Small intestine (tissue), 7 donors: ENCODE data around the gene SUN1. TPM values are rescaled to one million over a fixed set of nuclear protein-coding genes. Genes with fewer than 3 reads are reported as not detected.
A peak's percentile ranks its signal among the peaks of the same experiment; 100 is the strongest.

Source experiments
- DNase-seq, 2 donors: peaks; one replicate each; pipeline versions ENCODE4 v3.0.0 to v3.0.0-alpha.2; 2013
- FAIRE-seq: peaks from 2 replicates; lab custom pipeline; 2012; peaks lifted over from hg19 to GRCh38; lab: Jason Lieb, UNC
- H3K27ac ChIP-seq, 3 donors: one replicate each; pipeline ENCODE4 v1.5.1; 2013; ENCODE audit warnings: low read length in 2 of 3, mild to moderate bottlenecking in 2 of 3, control low read depth in 1 of 3, inconsistent platforms in 1 of 3, low read depth in 1 of 3, moderate library complexity in 1 of 3
- H3K27me3 ChIP-seq, 3 donors: one replicate each; pipeline ENCODE4 v1.6.1; 2013; ENCODE audit warnings: low read length in 3 of 3, inconsistent platforms in 1 of 3; ENCODE audit not compliant: control insufficient read depth in 3 of 3, insufficient read depth in 3 of 3
- H3K36me3 ChIP-seq, 3 donors: one replicate each; pipeline ENCODE4 v1.6.1; 2013; ENCODE audit warnings: low read length in 3 of 3, inconsistent platforms in 1 of 3, low read depth in 1 of 3, mild to moderate bottlenecking in 1 of 3, moderate library complexity in 1 of 3; ENCODE audit not compliant: control insufficient read depth in 3 of 3, insufficient read depth in 2 of 3
- H3K4me1 ChIP-seq, 3 donors: one replicate each; pipeline ENCODE4 v1.6.1; 2013; ENCODE audit warnings: low read length in 2 of 3, inconsistent platforms in 1 of 3, low read depth in 1 of 3, mild to moderate bottlenecking in 1 of 3, moderate library complexity in 1 of 3; ENCODE audit not compliant: control insufficient read depth in 3 of 3, insufficient read depth in 2 of 3
- H3K4me3 ChIP-seq, 3 donors: one replicate each; pipeline ENCODE4 v1.5.1; 2013; ENCODE audit warnings: low read length in 3 of 3, control low read depth in 1 of 3, inconsistent platforms in 1 of 3, low read depth in 1 of 3, mild to moderate bottlenecking in 1 of 3, moderate library complexity in 1 of 3
- H3K9me3 ChIP-seq, 2 donors: one replicate each; pipeline ENCODE4 v1.6.1; 2013; ENCODE audit warnings: low read depth in 1 of 2, low read length in 1 of 2; ENCODE audit not compliant: control insufficient read depth in 2 of 2, insufficient read depth in 1 of 2
- WGBS, 3 donors: extraction: QIAGEN DNeasy Blood & Tissue Kit; methylation state at CpG; one replicate each; pipeline ENCODE4 v1.1.7; 2013; 5-methylcytosine and 5-hydroxymethylcytosine counted together
- polyA plus RNA-seq, 4 donors: library from polyadenylated mRNA; stranded (reverse) in 3 of 4; unstranded in 1 of 4; fragments of 200-250 nt in 3 of 4; fragments of 120-200 nt in 1 of 4; gene quantifications; one replicate each; pipeline versions ENCODE4 v1.2.1 to v1.2.3, GENCODE V29; 2013
- donor health status: healthy with polysubstance abuse.
- donor health status: control.
- donor health status: control.
- donor health status: Bipolar disorder and iron deficiency.
- donor health status: healthy.

SUN1 gene
- polyA plus RNA-seq, 4 donors: 41.6 to 105 (median 61.2) TPM

- FAIRE-seq (no peak), DNase-seq (no peak)
- H3K4me3 ChIP-seq: no peak overlapping the region
- H3K9me3 ChIP-seq: no peaks in the 10 kb centered on the region
- 86 to 94% (median 91%) methylated on average over 16 to 19 of the region's 19 CpGs for WGBS, 3 donors
- H3K27me3 ChIP-seq: peaks cover 0 to 3% (median 0%) of the 10 kb centered on the region in 3 donors
- H3K4me1 ChIP-seq: peaks cover 0 to 29% (median 0%) of the 10 kb centered on the region in 3 donors
- H3K36me3 ChIP-seq: peaks cover 0 to 67% (median 0%) of the 10 kb centered on the region in 3 donors
- H3K27ac ChIP-seq: no peak overlapping the region
These were observed 78.7 kb downstream of the SUN1 start for GRCh38 chr7:910931-911431.

- peaks cover 0 to 37% (median 0%) of the 10 kb centered on the region in 3 donors for H3K4me1 ChIP-seq
- H3K27ac ChIP-seq: no peak overlapping the region
- DNase-seq: no peak
These were observed 79.7 kb downstream of the SUN1 start for GRCh38 chr7:911791-912480.

GRCh38 chr7:913736-914520 lies 81.7 kb downstream of the SUN1 start:
- no peaks in the 10 kb centered on the region for H3K9me3 ChIP-seq
- WGBS, 3 donors: 15 to 59% (median 41%) methylated on average over 30 to 31 of the region's 31 CpGs
- DNase-seq: peak; percentile 89 to 98
- H3K4me1 ChIP-seq: peaks cover 0 to 32% (median 0%) of the 10 kb centered on the region in 3 donors
- peaks cover 0 to 72% (median 2%) of the 10 kb centered on the region in 3 donors for H3K36me3 ChIP-seq
- no peak overlapping the region for H3K4me3 ChIP-seq
- peak overlapping the region; percentile 54 to 95 (median 74) for H3K27ac ChIP-seq
- H3K27me3 ChIP-seq: peaks cover 0 to 3% (median 0%) of the 10 kb centered on the region in 3 donors
- FAIRE-seq: no peak

More at GRCh38 chr7:911791-912480, 79.7 kb downstream of the SUN1 start:
- H3K9me3 ChIP-seq: no peaks in the 10 kb centered on the region
- H3K4me3 ChIP-seq: no peak overlapping the region
- H3K27me3 ChIP-seq: peaks cover 0 to 3% (median 0%) of the 10 kb centered on the region in 3 donors
- 86 to 87% (median 87%) methylated on average over 37 to 41 of the region's 41 CpGs for WGBS, 3 donors
- H3K36me3 ChIP-seq: peaks cover 0 to 71% (median 0%) of the 10 kb centered on the region in 3 donors
- no peak for FAIRE-seq

GRCh38 chr7:914521-915194 lies 82.4 kb downstream of the SUN1 start:
- no peak overlapping the region for H3K4me3 ChIP-seq
- DNase-seq (no peak), FAIRE-seq (no peak)
- H3K9me3 ChIP-seq: no peaks in the 10 kb centered on the region
- 45 to 79% (median 59%) methylated on average over 10 to 16 of the region's 16 CpGs for WGBS, 3 donors
- peaks cover 0 to 29% (median 0%) of the 10 kb centered on the region in 3 donors for H3K4me1 ChIP-seq
- peak overlapping the region; percentile 54 to 95 (median 74) for H3K27ac ChIP-seq
- peaks cover 0 to 3% (median 0%) of the 10 kb centered on the region in 3 donors for H3K27me3 ChIP-seq
- peaks cover 0 to 74% (median 2%) of the 10 kb centered on the region in 3 donors for H3K36me3 ChIP-seq

- DNase-seq: no peak
- 80 to 87% (median 83%) methylated on average over 37 to 43 of the region's 43 CpGs for WGBS, 3 donors
- Histone ChIP-seq H3K27me3 (no peaks in the 10 kb centered on the region), H3K36me3 (peaks cover 0 to 72% (median 2%) of the 10 kb centered on the region in 3 donors), H3K9me3 (no peaks in the 10 kb centered on the region), H3K27ac (peak overlapping the region in 2 of 3 donors; percentile 28 to 74), H3K4me1 (peaks cover 0 to 34% (median 0%) of the 10 kb centered on the region in 3 donors), H3K4me3 (no peak overlapping the region)
- FAIRE-seq: no peak
These were observed 83.3 kb downstream of the SUN1 start for GRCh38 chr7:915291-916218.

- Histone ChIP-seq H3K27me3 (no peaks in the 10 kb centered on the region), H3K4me3 (no peak overlapping the region), H3K9me3 (no peaks in the 10 kb centered on the region), H3K36me3 (peaks cover 0 to 73% (median 2%) of the 10 kb centered on the region in 3 donors), H3K4me1 (peaks cover 0 to 42% (median 0%) of the 10 kb centered on the region in 3 donors), H3K27ac (no peak overlapping the region)
- WGBS, 3 donors: 29 to 50% (median 47%) methylated on average over 15 to 17 of the region's 17 CpGs
- DNase-seq (peak in 1 of 2 donors; percentile 36), FAIRE-seq (no peak)
These were observed 84.1 kb downstream of the SUN1 start for GRCh38 chr7:916291-916941.
